GM23248 (cell line): ENCODE results near the gene PIK3CB. TPM values are rescaled to one million over a fixed set of nuclear protein-coding genes. Genes with fewer than 3 reads are reported as not detected.
"Not testable (repeated sequence)": the region's sequence is repeated elsewhere in the genome, so short reads cannot be mapped to it uniquely, and the experiment has no call there.

ENCODE experiments used
- DNase-seq: peaks from one replicate; pipeline ENCODE4 v3.0.0-alpha.2; 2015
- H2AFZ ChIP-seq: fragments of 200-600 bp; sonication (generic); 2 replicates; pipeline ENCODE4 v1.6.1; 2016; ENCODE audit warnings: antibody characterized with exemption
- H3F3A ChIP-seq: fragments of 200-600 bp; sonication (generic); 2 replicates; pipeline ENCODE4 v1.6.1; 2016; ENCODE audit warnings: mild to moderate bottlenecking, antibody characterized with exemption, mixed run types; ENCODE audit not compliant: insufficient read depth
- H3K27ac ChIP-seq: fragments of 200-600 bp; sonication (generic); 2 replicates; pipeline ENCODE4 v1.5.1; 2016; ENCODE audit warnings: mild to moderate bottlenecking
- H3K27me3 ChIP-seq: fragments of 200-600 bp; sonication (generic); replicated peaks from 2 replicates; pipeline ENCODE4 v1.6.1; 2016; ENCODE audit warnings: mild to moderate bottlenecking; ENCODE audit not compliant: insufficient read depth
- H3K36me3 ChIP-seq: fragments of 200-600 bp; sonication (generic); 2 replicates; pipeline ENCODE4 v1.6.1; 2016; ENCODE audit warnings: low read depth, mild to moderate bottlenecking
- H3K4me1 ChIP-seq: fragments of 200-600 bp; sonication (generic); 2 replicates; pipeline ENCODE4 v1.6.1; 2016; ENCODE audit warnings: mild to moderate bottlenecking; ENCODE audit not compliant: insufficient read depth
- H3K4me2 ChIP-seq: fragments of 200-600 bp; sonication (generic); one replicate; pipeline ENCODE4 v1.6.1; 2016; ENCODE audit warnings: mild to moderate bottlenecking; ENCODE audit not compliant: unreplicated experiment
- H3K4me3 ChIP-seq: fragments of 200-600 bp; sonication (generic); 2 replicates; pipeline ENCODE4 v1.5.1; 2016; ENCODE audit warnings: mild to moderate bottlenecking
- H3K79me2 ChIP-seq: fragments of 200-600 bp; sonication (generic); 2 replicates; pipeline ENCODE4 v1.6.1; 2016; ENCODE audit warnings: mild to moderate bottlenecking; ENCODE audit not compliant: insufficient read depth
- H3K9ac ChIP-seq: fragments of 200-600 bp; sonication (generic); 2 replicates; pipeline ENCODE4 v1.6.1; 2016; ENCODE audit warnings: mild to moderate bottlenecking
- H3K9me2 ChIP-seq: fragments of 200-600 bp; sonication (generic); 2 replicates; pipeline ENCODE4 v1.6.1; 2016; ENCODE audit warnings: mixed run types, mild to moderate bottlenecking, moderate library complexity; ENCODE audit not compliant: insufficient read depth
- H3K9me3 ChIP-seq: fragments of 200-600 bp; sonication (generic); one replicate; pipeline ENCODE4 v1.6.1; 2017; ENCODE audit warnings: low read depth
- H4K20me1 ChIP-seq: fragments of 200-600 bp; sonication (generic); 2 replicates; pipeline ENCODE4 v1.6.0; 2016; ENCODE audit not compliant: insufficient read depth
- EZH2 ChIP-seq: fragments of 200-600 bp; sonication (generic); IDR thresholded peaks from 2 replicates; pipeline ENCODE4 v1.6.1; 2018; ENCODE audit warnings: antibody characterized with exemption, mild to moderate bottlenecking; ENCODE audit not compliant: insufficient read depth, poor library complexity, severe bottlenecking
- EZH2phosphoT487 ChIP-seq: fragments of 200-600 bp; sonication (generic); IDR thresholded peaks from 2 replicates; pipeline ENCODE4 v1.6.1; 2018; ENCODE audit warnings: antibody characterized with exemption, moderate library complexity, mild to moderate bottlenecking, low read depth; ENCODE audit not compliant: insufficient read depth
- WGBS, 2 experiments: methylation state at CpG; one replicate each; pipeline ENCODE4 v1.1.6; 2015 to 2017; ENCODE audit warnings: low lambda C conversion rate in 2 of 2, low coverage in 1 of 2; ENCODE audit errors: missing lambda C conversion rate in 2 of 2; 5-methylcytosine and 5-hydroxymethylcytosine counted together
- in situ Hi-C: fragments of 300-500 bp; cut with MboI; formaldehyde crosslinking; loops from 2 replicates; pipeline ENCODE4 v1.15.0; 2020
- polyA plus RNA-seq: library from polyadenylated mRNA; unstranded; fragments of >200 nt; fragmentation: Nextera tagmentation; extraction: Ambion mirVana; gene quantifications from 2 replicates; pipeline ENCODE4 v1.2.1, GENCODE V29; 2016
- total RNA-seq: library from RNA; depleted of rRNA; stranded (reverse); fragments of >200 nt; shearing (Covaris generic); gene quantifications from 2 replicates; pipeline ENCODE4 v1.2.3, GENCODE V29; 2014

PIK3CB gene
- total and polyA plus RNA-seq, 2 experiments from 2014 or later = 4.8 to 6.4 TPM

DNA sequence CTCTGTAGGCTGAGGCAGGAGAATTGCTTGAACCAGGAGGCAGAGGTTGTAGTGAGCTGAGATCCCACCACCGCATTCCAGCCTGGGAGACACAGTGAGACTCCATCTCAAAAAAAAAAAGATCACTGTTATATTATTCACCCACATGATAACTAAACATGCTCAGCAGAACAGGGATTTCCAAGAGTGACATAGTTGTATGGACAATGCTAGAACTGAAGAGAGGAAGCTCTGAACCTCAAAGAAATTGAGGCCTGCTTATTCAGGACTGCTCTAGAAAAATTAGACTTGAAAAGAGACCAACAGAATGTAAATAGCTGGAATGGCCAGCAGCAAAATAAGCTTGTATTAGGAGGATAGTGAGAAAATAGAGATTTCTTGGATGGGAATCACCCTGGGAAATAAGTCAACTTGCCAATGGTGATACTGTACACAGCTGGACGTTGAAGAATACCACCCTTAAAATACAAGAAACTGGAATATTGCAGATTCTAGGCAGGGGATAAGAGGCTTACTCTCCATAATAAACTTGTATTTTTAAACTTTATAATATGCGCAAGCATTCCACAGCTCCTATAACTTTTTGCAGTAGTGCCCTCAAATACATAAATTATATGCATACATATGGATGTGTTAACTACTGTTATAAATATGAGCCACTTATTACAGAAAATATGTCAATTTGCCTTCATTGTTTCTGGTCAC lies 28.2 kb downstream of the PIK3CB start:
- no peaks in the 10 kb centered on the region for H3K27me3 ChIP-seq
- no peaks in the 10 kb centered on the region for H3K9me2 ChIP-seq
- H3K4me3 ChIP-seq = no peak overlapping the region
- WGBS, 2 experiments = 82 to 88% methylated on average over 3 of the region's 3 CpGs
- no peak for DNase-seq
- H3K9me3 ChIP-seq = no peaks in the 10 kb centered on the region
- no peaks in the 10 kb centered on the region for H3K36me3 ChIP-seq
- no peak overlapping the region for H3K4me2 ChIP-seq
- H3K27ac ChIP-seq = no peak overlapping the region
- no peak overlapping the region for H2AFZ ChIP-seq
- TF ChIP-seq EZH2 = no peak
- no peak for TF ChIP-seq EZH2phosphoT487
- in situ Hi-C loops = no loop called here
- H3K79me2 ChIP-seq = peaks cover 14% of the 10 kb centered on the region
- no peaks in the 10 kb centered on the region for H3F3A ChIP-seq
- no peaks in the 10 kb centered on the region for H3K4me1 ChIP-seq
- H4K20me1 ChIP-seq = no peaks in the 10 kb centered on the region
- H3K9ac ChIP-seq = no peak overlapping the region

DNA sequence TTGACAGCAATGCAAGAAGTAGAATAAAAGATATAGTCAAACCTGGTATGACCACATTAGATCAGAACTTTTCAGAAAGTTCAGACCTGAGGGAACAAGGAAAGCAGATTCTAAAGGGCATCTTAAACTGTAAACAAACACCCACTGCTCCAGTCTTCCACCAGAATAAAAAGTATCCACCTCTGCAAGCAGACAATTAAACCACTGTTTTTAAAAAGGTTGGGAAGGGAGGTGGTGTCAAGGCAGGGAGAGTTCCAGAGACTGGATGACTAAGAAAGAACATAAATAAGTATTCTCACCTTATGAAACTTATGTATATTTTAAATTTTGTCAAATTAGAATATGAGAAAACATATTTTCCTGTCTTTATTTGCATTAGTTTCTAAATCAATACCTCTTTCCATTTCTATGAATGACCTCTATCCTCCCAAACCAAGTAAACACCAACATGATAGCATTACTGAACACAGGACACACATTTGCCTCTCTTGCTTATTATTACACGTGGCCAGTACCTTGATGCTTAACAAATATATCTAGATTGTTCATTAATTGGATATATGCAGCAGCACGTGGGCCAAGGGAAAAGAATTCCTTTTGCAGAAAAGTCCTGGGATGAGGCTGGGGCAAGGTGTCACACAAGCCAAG lies 31.6 kb downstream of the PIK3CB start:
- no peak for DNase-seq
- Histone ChIP-seq H4K20me1 (no peaks in the 10 kb centered on the region; the same call in 1 of the 2 replicates), H3K36me3 (no peaks in the 10 kb centered on the region), H3K79me2 (peaks cover 14% of the 10 kb centered on the region), H3K27ac (no peak overlapping the region), H3K9me3 (no peaks in the 10 kb centered on the region), H3K4me1 (no peaks in the 10 kb centered on the region), H3K27me3 (no peaks in the 10 kb centered on the region), H3K9me2 (no peaks in the 10 kb centered on the region), H2AFZ (no peak overlapping the region), H3K4me2 (no peak overlapping the region), H3F3A (no peaks in the 10 kb centered on the region), H3K9ac (no peak overlapping the region), H3K4me3 (no peak overlapping the region)
- in situ Hi-C loops = no loop called here
- 77 to 79% methylated on average over 2 of the region's 2 CpGs for WGBS, 2 experiments
- TF ChIP-seq EZH2 (no peak), EZH2phosphoT487 (no peak)

DNA sequence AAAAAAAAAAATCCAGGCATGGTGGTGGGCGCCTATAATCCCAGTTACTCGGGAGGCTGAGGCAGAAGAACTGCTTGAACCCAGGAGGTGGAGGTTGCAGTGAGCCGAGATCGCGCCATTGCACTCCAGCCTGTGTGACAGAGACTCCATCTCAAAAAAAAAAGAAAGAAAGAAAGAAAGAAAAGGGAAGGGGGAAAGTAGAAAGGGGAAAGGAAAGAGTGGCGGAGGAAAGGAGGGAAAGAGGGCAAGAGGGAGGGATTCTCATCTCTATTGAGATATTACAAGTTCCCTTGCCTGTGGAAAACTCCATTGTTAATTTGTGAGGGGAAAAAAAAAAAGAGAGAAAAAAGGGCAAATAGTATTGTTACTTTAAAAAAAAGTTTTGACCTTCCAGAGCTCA lies 32.5 kb downstream of the PIK3CB start:
- H3K79me2 ChIP-seq = peaks cover 14% of the 10 kb centered on the region
- H2AFZ ChIP-seq, H3K4me1 ChIP-seq, H3K9me2 ChIP-seq, H3K4me3 ChIP-seq, H3K4me2 ChIP-seq, H3K9me3 ChIP-seq, H3K27ac ChIP-seq, in situ Hi-C loops, H3F3A ChIP-seq, H4K20me1 ChIP-seq, H3K9ac ChIP-seq, H3K36me3 ChIP-seq, H3K27me3 ChIP-seq, DNase-seq: not testable (repeated sequence)
- WGBS, 2 experiments = 92 to 97% methylated on average over 6 of the region's 6 CpGs

DNA sequence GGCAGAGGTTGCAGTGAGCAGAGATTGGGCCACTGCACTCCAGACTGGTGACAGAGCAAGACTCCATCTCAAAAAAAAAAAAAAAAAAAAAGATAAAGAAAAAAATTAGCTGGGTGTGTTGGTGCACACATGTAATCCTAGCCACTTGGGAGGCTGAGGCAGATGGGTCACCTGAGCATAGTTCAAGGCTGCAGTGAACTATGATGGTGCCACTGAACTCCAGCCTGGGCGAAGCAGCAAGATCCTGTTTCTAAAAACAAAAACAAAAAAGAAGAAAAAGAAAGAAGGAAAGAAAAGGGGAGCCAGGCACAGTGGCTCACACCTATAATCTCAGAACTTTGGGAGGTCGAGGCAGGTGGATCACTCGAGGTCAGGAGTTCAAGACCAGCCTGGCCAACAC lies 32.9 kb downstream of the PIK3CB start:
- no peak overlapping the region for H3K4me3 ChIP-seq
- H3K4me2 ChIP-seq = no peak overlapping the region
- H3K36me3 ChIP-seq = no peaks in the 10 kb centered on the region
- no peaks in the 10 kb centered on the region for H3K27me3 ChIP-seq
- no peak overlapping the region for H2AFZ ChIP-seq
- H3K9me2 ChIP-seq = no peaks in the 10 kb centered on the region
- WGBS, 2 experiments = 94 to 100% methylated on average over 3 of the region's 3 CpGs
- H3K79me2 ChIP-seq = peaks cover 11% of the 10 kb centered on the region
- no peaks in the 10 kb centered on the region for H3K4me1 ChIP-seq
- no peak overlapping the region for H3K27ac ChIP-seq
- H3F3A ChIP-seq = no peaks in the 10 kb centered on the region
- TF ChIP-seq EZH2phosphoT487 = no peak
- H3K9ac ChIP-seq = no peak overlapping the region
- no peak for DNase-seq
- no peaks in the 10 kb centered on the region; the same call in 1 of the 2 replicates for H4K20me1 ChIP-seq
- in situ Hi-C loops = no loop called here
- no peaks in the 10 kb centered on the region for H3K9me3 ChIP-seq

DNA sequence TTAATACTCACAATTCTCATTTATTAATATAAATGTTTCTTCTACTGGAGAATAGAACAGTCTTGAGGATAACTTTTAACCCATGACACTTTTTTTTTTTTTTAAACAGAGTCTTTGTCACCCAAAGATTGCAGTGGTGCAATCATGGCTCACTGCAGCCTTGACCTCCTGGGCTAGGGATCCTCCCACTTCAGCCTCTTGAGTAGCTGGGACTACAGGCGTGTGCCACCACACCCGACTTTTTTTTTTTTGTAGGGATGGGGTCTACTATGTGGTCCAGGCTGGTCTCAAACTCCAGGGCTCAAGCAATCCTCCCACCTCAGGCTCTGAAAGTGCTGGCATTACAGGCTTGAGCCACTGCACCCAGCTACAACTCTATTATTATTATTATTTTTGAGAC lies 34.5 kb downstream of the PIK3CB start:
- Histone ChIP-seq H2AFZ (no peak overlapping the region), H3K4me2 (no peak overlapping the region), H3K4me3 (no peak overlapping the region), H3K36me3 (no peaks in the 10 kb centered on the region), H3K9me3 (no peaks in the 10 kb centered on the region), H4K20me1 (no peaks in the 10 kb centered on the region; the same call in none of the 2 replicates), H3K27me3 (no peaks in the 10 kb centered on the region), H3K79me2 (peaks cover 5% of the 10 kb centered on the region), H3K9ac (no peak overlapping the region), H3K9me2 (no peaks in the 10 kb centered on the region), H3K4me1 (no peaks in the 10 kb centered on the region), H3K27ac (no peak overlapping the region), H3F3A (no peaks in the 10 kb centered on the region)
- in situ Hi-C loops = no loop called here
- TF ChIP-seq EZH2phosphoT487 (no peak), EZH2 (no peak)
- WGBS, 2 experiments = 100% methylated on average over 2 of the region's 2 CpGs
- no peak for DNase-seq
